HUES6 (cell line): ENCODE results near the gene FRMPD3.

ENCODE experiments used
- H3K27ac ChIP-seq: 2 replicates; pipeline ENCODE4 v1.7.0; 2013; ENCODE audit warnings: low read depth, mild to moderate bottlenecking, low read length, inconsistent platforms
- H3K27me3 ChIP-seq: 2 replicates; pipeline ENCODE4 v1.6.1; 2013; ENCODE audit warnings: low read length; ENCODE audit not compliant: control insufficient read depth, insufficient read depth
- H3K36me3 ChIP-seq: 2 replicates; pipeline ENCODE4 v1.6.1; 2013; ENCODE audit warnings: low read length; ENCODE audit not compliant: control insufficient read depth, insufficient read depth
- H3K4me1 ChIP-seq: 2 replicates; pipeline ENCODE4 v1.6.1; 2013; ENCODE audit warnings: low read length; ENCODE audit not compliant: control insufficient read depth, insufficient read depth
- H3K4me3 ChIP-seq: 2 replicates; pipeline ENCODE4 v1.5.1; 2013; ENCODE audit warnings: low read depth, low read length
- H3K9ac ChIP-seq: one replicate; pipeline ENCODE4 v1.6.1; 2013; ENCODE audit warnings: mild to moderate bottlenecking, low read length
- H3K9me3 ChIP-seq: 2 replicates; pipeline ENCODE4 v1.6.1; 2013; ENCODE audit warnings: low read depth, low read length; ENCODE audit not compliant: control insufficient read depth, insufficient read depth

Gene FRMPD3

DNA sequence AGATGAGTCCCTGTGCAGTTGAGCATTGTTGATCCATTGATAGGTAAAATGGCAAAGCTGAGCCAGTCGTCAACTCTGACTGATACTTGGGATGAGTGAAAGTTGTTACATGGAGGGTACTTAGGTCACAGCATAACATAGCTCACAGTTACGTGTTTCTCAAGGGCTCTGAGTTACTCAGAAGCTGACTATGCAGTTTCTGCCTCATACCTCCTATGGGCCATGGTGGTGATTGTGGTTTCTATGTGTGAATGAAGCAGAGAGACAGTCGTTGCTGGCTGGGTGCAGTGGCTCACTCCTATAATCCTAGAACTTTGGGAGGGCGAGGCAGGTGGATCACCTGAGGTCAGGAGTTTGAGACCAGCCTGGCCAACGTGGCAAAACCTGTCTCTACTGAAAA, 30.8 kb downstream of the FRMPD3 start:
- H3K9me3 ChIP-seq: no peaks in the 10 kb centered on the region
- no peaks in the 10 kb centered on the region for H3K36me3 ChIP-seq
- H3K9ac ChIP-seq: no peak overlapping the region

DNA sequence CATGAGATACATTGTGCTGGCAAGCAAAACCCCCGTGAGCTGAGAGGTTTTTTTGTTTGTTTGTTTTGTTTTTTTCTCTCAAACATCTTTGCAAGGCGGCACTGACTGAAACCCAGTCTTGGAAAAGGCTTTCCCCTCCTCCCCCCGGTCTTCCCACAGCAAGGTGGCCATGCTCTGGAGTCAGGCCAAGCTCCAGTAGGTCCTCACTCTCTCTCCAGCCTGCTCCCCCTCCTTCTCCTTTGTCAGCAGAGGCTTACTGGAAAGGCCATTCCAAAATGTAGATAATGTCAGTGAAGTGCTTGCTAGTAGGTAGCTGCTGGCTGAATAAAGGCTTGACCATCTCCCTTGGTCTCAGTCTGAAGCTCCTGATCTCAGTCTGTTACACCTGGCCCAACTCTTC, 32.6 kb downstream of the FRMPD3 start:
- Histone ChIP-seq H3K9me3 (no peaks in the 10 kb centered on the region), H3K36me3 (no peaks in the 10 kb centered on the region), H3K27ac (no peak overlapping the region), H3K4me1 (peaks cover 21% of the 10 kb centered on the region), H3K4me3 (no peak overlapping the region), H3K27me3 (peaks cover 19% of the 10 kb centered on the region; the same call in 1 of the 2 replicates), H3K9ac (no peak overlapping the region)

More for the DNA sequence above, 30.8 kb downstream of the FRMPD3 start:
- Histone ChIP-seq H3K4me3 (no peak overlapping the region), H3K27ac (no peak overlapping the region), H3K27me3 (peaks cover 25% of the 10 kb centered on the region; the same call in 1 of the 2 replicates), H3K4me1 (peaks cover 21% of the 10 kb centered on the region)

DNA sequence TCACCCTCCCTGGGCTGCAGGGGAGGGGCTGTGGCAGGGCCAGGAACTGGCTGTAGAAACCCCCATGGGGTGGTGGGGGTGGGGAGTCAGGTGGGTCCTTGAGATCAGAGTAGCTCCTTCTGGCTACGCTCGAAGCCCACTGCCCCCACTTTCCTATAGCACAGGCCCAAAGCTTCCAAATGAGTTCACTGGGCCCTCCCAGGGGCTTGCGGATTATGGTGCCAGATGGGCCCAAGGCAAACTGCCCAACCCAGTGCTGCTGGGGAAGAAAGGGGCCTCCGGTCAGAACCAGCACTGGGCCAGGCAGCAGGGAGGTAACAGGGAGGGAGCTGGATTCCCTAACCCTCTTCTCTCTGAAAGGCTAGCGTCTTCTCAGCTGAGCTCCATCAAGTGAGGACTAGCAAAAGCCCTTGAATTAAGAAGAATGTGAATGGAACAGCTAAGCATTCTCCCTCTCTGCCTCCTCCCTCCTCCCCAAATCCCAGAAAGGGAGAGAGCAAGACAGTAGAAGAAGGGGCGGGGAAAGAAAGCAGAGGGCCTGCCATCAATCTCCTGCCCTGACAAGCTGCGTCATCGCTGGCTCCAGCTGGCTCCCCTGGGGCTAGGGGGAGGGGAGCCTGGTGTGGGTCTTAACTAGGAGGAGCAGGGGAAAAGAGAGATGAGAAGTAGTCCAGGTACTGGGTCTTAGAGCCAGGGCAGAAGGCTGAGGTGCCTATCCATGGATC, 34.7 kb downstream of the FRMPD3 start:
- H3K9me3 ChIP-seq: no peaks in the 10 kb centered on the region
- peaks cover 23% of the 10 kb centered on the region; the same call in 1 of the 2 replicates for H3K27me3 ChIP-seq
- peak overlapping the region; percentile 17; the same call in 1 of the 2 replicates for H3K4me3 ChIP-seq
- no peak overlapping the region for H3K27ac ChIP-seq
- H3K36me3 ChIP-seq: no peaks in the 10 kb centered on the region
- no peak overlapping the region for H3K9ac ChIP-seq
- H3K4me1 ChIP-seq: peaks cover 21% of the 10 kb centered on the region

DNA sequence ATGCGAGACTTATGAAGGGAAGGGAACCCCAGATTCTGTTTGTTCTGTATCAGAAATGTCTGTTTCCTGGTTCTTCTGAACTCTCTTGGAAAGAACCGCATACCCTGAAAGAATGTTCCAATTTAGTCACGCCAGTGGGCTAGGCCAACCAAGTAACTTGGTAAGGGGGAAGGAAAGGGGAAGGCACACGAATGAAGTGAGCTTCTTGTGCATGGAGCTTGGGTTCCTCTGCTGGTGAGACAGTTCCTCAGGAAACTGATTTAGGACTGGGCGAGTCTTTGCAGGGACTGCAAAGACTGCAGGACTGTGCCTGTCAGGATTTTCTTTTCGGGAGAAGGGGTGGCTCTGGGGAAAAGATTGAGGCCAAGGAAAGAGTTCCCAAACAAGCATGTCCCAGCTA, 35.6 kb downstream of the FRMPD3 start:
- Histone ChIP-seq H3K36me3 (no peaks in the 10 kb centered on the region), H3K4me1 (peaks cover 21% of the 10 kb centered on the region), H3K27me3 (peaks cover 23% of the 10 kb centered on the region; the same call in 1 of the 2 replicates), H3K9ac (no peak overlapping the region), H3K27ac (no peak overlapping the region), H3K9me3 (no peaks in the 10 kb centered on the region), H3K4me3 (no peak overlapping the region)

DNA sequence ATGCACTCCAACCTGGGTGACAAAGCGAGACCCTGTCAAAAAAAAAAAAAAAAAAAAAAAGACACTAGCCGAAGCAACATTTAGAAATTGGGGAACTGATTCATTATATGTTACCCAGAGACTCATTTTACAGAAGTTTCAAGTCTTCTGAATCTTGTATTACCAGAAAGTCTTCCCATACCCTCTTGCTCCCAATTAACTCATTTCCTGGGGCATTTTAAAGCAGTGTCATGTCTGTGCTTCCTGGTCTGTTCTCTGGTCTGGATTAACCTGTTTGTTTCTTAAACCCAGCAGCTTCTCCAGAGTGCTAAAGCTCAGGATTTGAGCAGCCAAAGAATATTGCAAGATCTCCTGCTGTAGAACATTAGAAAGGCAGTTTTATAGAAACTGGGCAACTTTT, 43.7 kb downstream of the FRMPD3 start:
- H3K27ac ChIP-seq: no peak overlapping the region

DNA sequence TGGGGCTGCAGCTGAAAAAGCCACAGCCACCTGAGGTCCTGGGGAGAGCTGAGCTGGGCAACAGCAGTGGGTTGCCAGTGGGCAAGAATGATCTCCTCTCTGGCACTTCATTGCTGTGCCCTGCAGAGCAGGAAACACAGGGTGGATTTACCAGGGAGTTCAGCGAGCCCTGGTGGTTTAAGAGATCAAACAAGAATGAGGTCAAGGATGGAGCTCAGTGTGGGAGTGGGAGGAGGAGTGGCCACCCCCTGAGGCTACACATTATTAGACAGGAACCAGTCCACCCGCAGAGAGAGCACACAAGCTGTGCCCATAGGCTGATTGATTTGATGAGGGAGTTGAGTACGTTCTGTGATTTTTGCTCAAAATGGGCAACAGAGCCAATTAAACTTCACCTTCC, 47.3 kb downstream of the FRMPD3 start:
- peaks cover 36% of the 10 kb centered on the region for H3K27me3 ChIP-seq
- no peak overlapping the region for H3K4me3 ChIP-seq
- no peaks in the 10 kb centered on the region for H3K9me3 ChIP-seq
- no peak overlapping the region for H3K9ac ChIP-seq
- peaks cover 2% of the 10 kb centered on the region; the same call in 1 of the 2 replicates for H3K4me1 ChIP-seq
- no peak overlapping the region for H3K27ac ChIP-seq
- no peaks in the 10 kb centered on the region for H3K36me3 ChIP-seq

More for the DNA sequence above, 43.7 kb downstream of the FRMPD3 start:
- Histone ChIP-seq H3K4me1 (no peaks in the 10 kb centered on the region), H3K27me3 (peaks cover 23% of the 10 kb centered on the region; the same call in 1 of the 2 replicates), H3K36me3 (no peaks in the 10 kb centered on the region), H3K4me3 (no peak overlapping the region), H3K9ac (no peak overlapping the region), H3K9me3 (no peaks in the 10 kb centered on the region)
